Trophoblast cell (in vitro differentiated cells and primary cell): ENCODE results near the gene SH3BP1.

Experiments
- DNase-seq, 2 donors: peaks; one replicate each; pipeline ENCODE4 v3.0.0-alpha.2; 2016
- H2AFZ ChIP-seq: 2 replicates; pipeline ENCODE4 v1.6.1; 2013; ENCODE audit warnings: low read length, moderate library complexity, mild to moderate bottlenecking; ENCODE audit not compliant: insufficient read depth, poor library complexity
- H2AK5ac ChIP-seq: 2 replicates; pipeline ENCODE4 v1.6.1; 2013; ENCODE audit warnings: mild to moderate bottlenecking, low read length
- H2BK120ac ChIP-seq: 2 replicates; pipeline ENCODE4 v1.6.1; 2013; ENCODE audit warnings: low read length, mild to moderate bottlenecking, moderate library complexity; ENCODE audit not compliant: insufficient read depth, poor library complexity
- H2BK12ac ChIP-seq: 2 replicates; pipeline ENCODE4 v1.6.1; 2013; ENCODE audit warnings: mild to moderate bottlenecking, low read length, moderate library complexity
- H2BK5ac ChIP-seq: 2 replicates; pipeline ENCODE4 v1.6.1; 2013; ENCODE audit warnings: low read length, low read depth, moderate library complexity, mild to moderate bottlenecking; ENCODE audit not compliant: poor library complexity
- H3K14ac ChIP-seq: 2 replicates; pipeline ENCODE4 v1.6.1; 2013; ENCODE audit warnings: mild to moderate bottlenecking, low read length
- H3K18ac ChIP-seq: 2 replicates; pipeline ENCODE4 v1.6.1; 2013; ENCODE audit warnings: mild to moderate bottlenecking, low read length
- H3K23ac ChIP-seq: 2 replicates; pipeline ENCODE4 v1.6.1; 2013; ENCODE audit warnings: low read length
- H3K27ac ChIP-seq: 2 replicates; pipeline ENCODE4 v1.5.1; 2013; ENCODE audit warnings: low read depth, mild to moderate bottlenecking, inconsistent platforms, low read length, moderate library complexity
- H3K27me3 ChIP-seq: 2 replicates; pipeline ENCODE4 v1.6.1; 2013; ENCODE audit warnings: inconsistent platforms, mild to moderate bottlenecking, low read length, moderate library complexity; ENCODE audit not compliant: insufficient read depth
- H3K36me3 ChIP-seq, 2 experiments: 1 replicate in 1 of 2; 2 replicates in 1 of 2; pipeline ENCODE4 v1.6.1; 2013; ENCODE audit warnings: low read length in 2 of 2, mild to moderate bottlenecking in 2 of 2, moderate library complexity in 1 of 2; ENCODE audit not compliant: insufficient read depth in 2 of 2, control insufficient read depth in 1 of 2
- H3K4ac ChIP-seq: 2 replicates; pipeline ENCODE4 v1.6.1; 2013; ENCODE audit warnings: low read depth, mild to moderate bottlenecking, low read length, moderate library complexity
- H3K4me1 ChIP-seq, 2 experiments: 1 replicate in 1 of 2; 2 replicates in 1 of 2; pipeline ENCODE4 v1.6.1; 2013; ENCODE audit warnings: low read length in 2 of 2, mild to moderate bottlenecking in 2 of 2, moderate library complexity in 1 of 2; ENCODE audit not compliant: insufficient read depth in 2 of 2, control insufficient read depth in 1 of 2
- H3K4me2 ChIP-seq: 2 replicates; pipeline ENCODE4 v1.6.1; 2013; ENCODE audit warnings: inconsistent platforms, mild to moderate bottlenecking, low read length, moderate library complexity
- H3K4me3 ChIP-seq: 2 replicates; pipeline ENCODE4 v1.5.1; 2013; ENCODE audit warnings: mild to moderate bottlenecking, low read depth, low read length, inconsistent platforms
- H3K79me1 ChIP-seq: one replicate; pipeline ENCODE4 v1.6.1; 2013; ENCODE audit warnings: low read length
- H3K79me2 ChIP-seq: 2 replicates; pipeline ENCODE4 v1.6.1; 2013; ENCODE audit warnings: low read length, mild to moderate bottlenecking; ENCODE audit not compliant: control insufficient read depth, insufficient read depth, poor library complexity
- H3K9ac ChIP-seq: 2 replicates; pipeline ENCODE4 v1.6.1; 2013; ENCODE audit warnings: mild to moderate bottlenecking, low read length
- H3K9me3 ChIP-seq: 2 replicates; pipeline ENCODE4 v1.6.1; 2013; ENCODE audit warnings: low read depth, mild to moderate bottlenecking, control low read depth, inconsistent platforms, low read length; ENCODE audit not compliant: insufficient read depth
- H4K12ac ChIP-seq: 2 replicates; pipeline ENCODE4 v1.6.1; 2013; ENCODE audit warnings: low read depth, mild to moderate bottlenecking, low read length, moderate library complexity
- H4K8ac ChIP-seq: 2 replicates; pipeline ENCODE4 v1.6.1; 2013; ENCODE audit warnings: low read depth, mild to moderate bottlenecking, low read length, moderate library complexity
- H4K91ac ChIP-seq: one replicate; pipeline ENCODE4 v1.6.1; 2013; ENCODE audit warnings: low read depth, mild to moderate bottlenecking, low read length, moderate library complexity
- WGBS: extraction: QIAGEN DNeasy Blood & Tissue Kit; methylation state at CpG from one replicate; pipeline ENCODE4 v1.1.7; 2013; ENCODE audit warnings: missing lambda C conversion rate; ENCODE audit not compliant: insufficient read length, insufficient coverage; ENCODE audit errors: extremely low coverage; 5-methylcytosine and 5-hydroxymethylcytosine counted together

Gene SH3BP1

GRCh38 chr22:37659897-37660708 is 20.6 kb downstream of the SH3BP1 start:
- no peak overlapping the region for H3K9ac ChIP-seq
- no peak overlapping the region for H4K8ac ChIP-seq
- H2BK120ac ChIP-seq, result no peak overlapping the region
- no peak overlapping the region for H4K12ac ChIP-seq
- no peak for DNase-seq
- H3K27ac ChIP-seq, result no peak overlapping the region
- H3K79me2 ChIP-seq, result peaks cover 3% of the 10 kb centered on the region
- peaks cover 2% of the 10 kb centered on the region for H3K9me3 ChIP-seq
- no peak overlapping the region for H2AFZ ChIP-seq
- H3K23ac ChIP-seq, result no peak overlapping the region
- WGBS, result no CpG with 5 or more reads among the region's 14 CpGs
- H3K27me3 ChIP-seq, result no peaks in the 10 kb centered on the region
- no peak overlapping the region for H3K4me2 ChIP-seq
- H2BK12ac ChIP-seq, result no peak overlapping the region
- no peaks in the 10 kb centered on the region for H3K79me1 ChIP-seq
- H2BK5ac ChIP-seq, result no peak overlapping the region
- H3K36me3 ChIP-seq, result no peaks in the 10 kb centered on the region
- no peak overlapping the region for H2AK5ac ChIP-seq
- H4K91ac ChIP-seq, result no peak overlapping the region
- H3K18ac ChIP-seq, result no peak overlapping the region
- H3K4me1 ChIP-seq, result peaks cover 12 to 15% of the 10 kb centered on the region in 2 experiments
- H3K14ac ChIP-seq, result no peak overlapping the region
- no peak overlapping the region for H3K4me3 ChIP-seq
- no peak overlapping the region for H3K4ac ChIP-seq

- Histone ChIP-seq H4K8ac (no peak overlapping the region), H3K4me2 (no peak overlapping the region), H3K36me3 (no peaks in the 10 kb centered on the region), H3K9me3 (peaks cover 2% of the 10 kb centered on the region), H3K23ac (no peak overlapping the region), H3K14ac (no peak overlapping the region), H3K27ac (no peak overlapping the region), H3K79me2 (peaks cover 3% of the 10 kb centered on the region), H3K18ac (no peak overlapping the region), H3K4me1 (peaks cover 12 to 15% of the 10 kb centered on the region in 2 experiments), H3K4ac (no peak overlapping the region), H4K91ac (no peak overlapping the region), H2AFZ (no peak overlapping the region), H2BK120ac (no peak overlapping the region), H3K9ac (no peak overlapping the region), H2AK5ac (no peak overlapping the region), H3K27me3 (no peaks in the 10 kb centered on the region), H4K12ac (no peak overlapping the region), H3K79me1 (no peaks in the 10 kb centered on the region), H3K4me3 (no peak overlapping the region), H2BK12ac (no peak overlapping the region), H2BK5ac (no peak overlapping the region)
- no CpG with 5 or more reads among the region's 2 CpGs for WGBS
- no peak for DNase-seq
These were observed 21.2 kb downstream of the SH3BP1 start for GRCh38 chr22:37660709-37661045.

- H2BK12ac ChIP-seq, result no peak overlapping the region
- peaks cover 12 to 15% of the 10 kb centered on the region in 2 experiments for H3K4me1 ChIP-seq
- no peak overlapping the region for H2AFZ ChIP-seq
- no peak overlapping the region for H2AK5ac ChIP-seq
- H4K91ac ChIP-seq, result no peak overlapping the region
- H3K27me3 ChIP-seq, result no peaks in the 10 kb centered on the region
- H3K4ac ChIP-seq, result no peak overlapping the region
- peak overlapping the region; percentile 11 for H3K9ac ChIP-seq
- no peaks in the 10 kb centered on the region for H3K79me1 ChIP-seq
- H3K4me2 ChIP-seq, result no peak overlapping the region
- H4K8ac ChIP-seq, result no peak overlapping the region
- H2BK120ac ChIP-seq, result no peak overlapping the region
- H4K12ac ChIP-seq, result no peak overlapping the region
- no peak overlapping the region for H3K23ac ChIP-seq
- DNase-seq, result peak in 1 of 2 donors; percentile 67
- peaks cover 2% of the 10 kb centered on the region for H3K9me3 ChIP-seq
- H2BK5ac ChIP-seq, result no peak overlapping the region
- H3K79me2 ChIP-seq, result peaks cover 3% of the 10 kb centered on the region
- no peaks in the 10 kb centered on the region for H3K36me3 ChIP-seq
- WGBS, result no CpG with 5 or more reads among the region's 12 CpGs
- no peak overlapping the region for H3K18ac ChIP-seq
- no peak overlapping the region for H3K4me3 ChIP-seq
- no peak overlapping the region for H3K14ac ChIP-seq
- no peak overlapping the region for H3K27ac ChIP-seq
These were observed 21.9 kb downstream of the SH3BP1 start for GRCh38 chr22:37661160-37661924.

GRCh38 chr22:37662039-37662438 is 22.6 kb downstream of the SH3BP1 start:
- no CpG with 5 or more reads among the region's 5 CpGs for WGBS
- no peak for DNase-seq

More at GRCh38 chr22:37662039-37662438, 22.6 kb downstream of the SH3BP1 start:
- Histone ChIP-seq H3K79me1 (no peaks in the 10 kb centered on the region), H3K23ac (no peak overlapping the region), H4K12ac (no peak overlapping the region), H3K4me3 (no peak overlapping the region), H3K36me3 (no peaks in the 10 kb centered on the region), H3K27me3 (no peaks in the 10 kb centered on the region), H3K18ac (no peak overlapping the region), H3K14ac (no peak overlapping the region), H4K91ac (no peak overlapping the region), H3K9ac (no peak overlapping the region), H3K79me2 (peaks cover 3% of the 10 kb centered on the region), H3K4ac (no peak overlapping the region), H2BK5ac (no peak overlapping the region), H2BK12ac (no peak overlapping the region), H3K27ac (no peak overlapping the region), H2AK5ac (no peak overlapping the region), H2BK120ac (no peak overlapping the region), H3K9me3 (peaks cover 2% of the 10 kb centered on the region), H3K4me2 (no peak overlapping the region), H3K4me1 (peaks cover 12 to 15% of the 10 kb centered on the region in 2 experiments), H4K8ac (no peak overlapping the region), H2AFZ (no peak overlapping the region)
